Kidney epithelial cell (primary cell): ENCODE data around the gene WDR70. TPM values are rescaled to one million over a fixed set of nuclear protein-coding genes. Genes with fewer than 3 reads are reported as not detected.
"Not testable (repeated sequence)": the region's sequence is repeated elsewhere in the genome, so short reads cannot be mapped to it uniquely, and the experiment has no call there.

Source experiments
- DNase-seq: peaks from one replicate; pipeline ENCODE4 v3.0.0-alpha.2; 2010; ENCODE audit warnings: low read depth
- H3K27me3 ChIP-seq: 2 replicates; pipeline ENCODE4 v1.6.0; 2011; ENCODE audit warnings: low read length; ENCODE audit not compliant: control insufficient read depth, insufficient read depth
- H3K36me3 ChIP-seq: 2 replicates; pipeline ENCODE4 v1.5.1; 2011; ENCODE audit warnings: low read length; ENCODE audit not compliant: control insufficient read depth, insufficient read depth
- H3K4me3 ChIP-seq: 2 replicates; pipeline ENCODE4 v1.5.1; 2011; ENCODE audit warnings: low read depth, mild to moderate bottlenecking, control low read depth, low read length
- CTCF ChIP-seq: IDR thresholded peaks from 2 replicates; pipeline ENCODE4 v1.5.1; 2011; ENCODE audit warnings: mild to moderate bottlenecking, moderate library complexity, low read length, control low read depth, inconsistent platforms; ENCODE audit not compliant: insufficient read depth, poor library complexity, severe bottlenecking
- total RNA-seq: library from RNA; depleted of rRNA; stranded (reverse); fragments of >200 nt; gene quantifications from 2 replicates; pipeline ENCODE4 v1.2.3, GENCODE V29; 2015

WDR70 gene
- total RNA-seq, 1 donor from 2014 or later: 19.6 TPM

DNA sequence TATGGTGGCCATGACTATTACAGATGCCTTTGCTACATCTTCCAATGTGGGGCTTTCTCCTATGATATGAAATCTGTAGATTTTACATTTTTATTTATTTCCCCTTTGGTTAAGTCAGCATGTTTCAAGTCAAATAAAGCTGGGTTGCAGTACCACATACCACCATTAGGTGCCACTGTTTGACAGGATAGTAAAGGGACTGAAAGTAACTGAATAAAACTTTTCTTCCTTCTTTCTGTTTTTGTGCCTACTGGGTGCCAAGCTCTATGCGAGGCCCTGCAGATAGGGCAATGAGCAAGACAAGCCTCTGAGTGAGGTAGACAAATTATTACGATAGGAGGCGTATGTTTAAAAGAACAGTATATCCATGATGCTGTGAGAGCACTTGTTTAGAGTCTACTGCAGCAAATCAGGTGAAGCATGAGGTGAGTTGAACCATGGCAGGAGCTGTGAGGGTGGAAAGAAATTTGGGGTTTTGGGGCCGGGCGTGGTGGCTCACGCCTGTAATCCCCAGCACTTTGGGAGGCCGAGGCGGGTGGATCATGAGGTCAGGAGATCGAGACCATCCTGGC, 395.9 kb downstream of the WDR70 start:
- no peak overlapping the region for H3K4me3 ChIP-seq
- TF ChIP-seq CTCF: peak; percentile 51
- H3K36me3 ChIP-seq: no peaks in the 10 kb centered on the region
- no peaks in the 10 kb centered on the region for H3K27me3 ChIP-seq
- no peak for DNase-seq

DNA sequence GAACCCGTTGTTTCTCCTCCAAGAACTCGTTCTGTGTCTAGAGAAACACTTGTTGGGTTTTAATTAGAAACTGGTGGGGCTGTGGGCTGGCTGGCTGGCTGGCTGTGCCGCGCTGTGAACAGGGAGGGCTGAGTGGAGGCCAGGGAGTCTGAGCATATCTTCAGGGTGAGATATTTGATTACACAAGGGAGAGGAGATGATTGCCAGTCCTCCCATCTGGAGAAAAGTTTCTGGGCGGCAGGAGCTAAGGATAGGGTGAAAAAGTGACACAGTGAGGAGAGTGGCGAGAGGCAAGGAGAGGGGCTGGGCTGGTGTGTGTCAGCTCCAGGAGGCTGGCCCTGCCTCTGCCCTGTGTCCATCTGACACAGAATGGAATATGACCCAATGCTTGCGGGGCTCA, 397.7 kb downstream of the WDR70 start:
- Histone ChIP-seq H3K4me3 (no peak overlapping the region), H3K27me3 (no peaks in the 10 kb centered on the region), H3K36me3 (no peaks in the 10 kb centered on the region)
- DNase-seq: no peak
- TF ChIP-seq CTCF: no peak

DNA sequence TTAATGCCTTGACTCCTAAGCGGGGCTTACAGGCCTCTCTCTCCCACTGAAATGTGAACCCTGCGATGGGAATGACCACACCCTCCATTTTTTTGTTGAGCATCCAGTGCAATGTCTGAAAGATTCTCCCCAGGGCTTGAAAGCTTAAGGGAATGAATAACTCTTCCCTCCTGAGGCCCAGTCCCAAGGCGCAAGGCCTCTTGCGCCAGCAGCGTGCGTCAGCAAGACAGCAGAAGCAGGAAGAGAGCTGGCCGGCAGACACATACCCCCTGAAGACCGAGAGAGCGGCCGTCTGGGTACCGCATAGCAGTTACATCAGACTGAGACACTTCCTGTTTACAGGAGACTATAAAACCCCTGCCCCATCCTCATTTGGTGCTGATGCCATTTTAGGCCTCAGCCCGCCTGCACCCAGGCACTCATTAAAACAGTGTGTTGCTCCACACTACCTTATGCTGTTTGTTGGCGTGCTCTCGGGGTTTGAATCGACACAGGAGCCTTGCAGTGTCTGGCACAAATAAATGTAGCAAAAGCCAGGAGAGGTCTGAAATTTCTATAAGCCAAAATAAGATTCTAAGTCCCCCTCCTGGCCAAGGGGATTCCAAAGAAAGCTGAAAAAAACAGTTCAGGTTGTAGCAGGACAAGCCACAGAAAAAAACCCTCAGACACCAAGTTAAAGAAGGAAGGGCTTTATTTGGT, 398.5 kb downstream of the WDR70 start:
- Histone ChIP-seq H3K27me3 (no peaks in the 10 kb centered on the region), H3K36me3 (no peaks in the 10 kb centered on the region), H3K4me3 (no peak overlapping the region)
- DNase-seq: no peak
- TF ChIP-seq CTCF: no peak

DNA sequence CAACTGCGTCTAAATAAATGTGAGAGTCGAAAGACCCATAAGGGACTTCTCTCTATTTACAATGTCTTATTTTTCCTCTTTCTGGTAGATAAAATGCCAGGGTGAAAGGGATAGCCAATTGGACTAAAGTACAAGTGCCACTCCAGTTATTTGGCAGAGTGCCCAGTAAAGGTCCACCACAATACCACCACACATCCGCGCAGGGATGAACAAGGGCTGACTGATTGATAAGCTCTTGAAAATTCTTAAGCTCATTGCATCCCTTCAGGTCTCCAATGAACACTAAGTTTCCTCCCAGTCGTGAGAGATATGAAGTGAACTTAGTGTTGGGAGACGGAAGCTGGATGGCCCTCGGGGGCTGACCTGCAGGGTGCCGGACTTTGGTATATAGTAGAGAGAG, 402.3 kb downstream of the WDR70 start:
- DNase-seq, H3K27me3 ChIP-seq, H3K36me3 ChIP-seq, H3K4me3 ChIP-seq: not testable (repeated sequence)

DNA sequence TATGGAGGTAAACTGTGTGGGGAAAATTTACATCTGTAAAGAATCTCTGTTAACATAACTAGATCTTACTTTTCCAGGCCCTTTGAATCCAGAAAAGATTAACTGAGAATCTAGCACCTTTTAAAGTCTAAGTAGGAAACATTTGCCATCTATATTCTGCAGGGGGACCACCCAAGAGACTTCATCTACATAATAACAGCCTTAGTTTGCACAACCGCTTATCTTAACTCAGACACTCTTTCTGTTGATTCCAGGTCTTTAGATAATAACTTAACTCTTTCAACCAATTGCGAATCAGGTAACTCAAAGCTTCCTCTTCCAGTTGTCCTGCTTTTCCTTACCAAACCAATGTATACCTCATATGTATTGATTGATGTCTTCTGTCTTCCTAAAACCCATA, 407.3 kb downstream of the WDR70 start:
- no peak for TF ChIP-seq CTCF
- Histone ChIP-seq H3K4me3 (no peak overlapping the region), H3K36me3 (no peaks in the 10 kb centered on the region), H3K27me3 (no peaks in the 10 kb centered on the region)
- DNase-seq: no peak

- Histone ChIP-seq H3K4me3 (no peak overlapping the region), H3K27me3 (no peaks in the 10 kb centered on the region), H3K36me3 (no peaks in the 10 kb centered on the region)
- DNase-seq: no peak
- no peak for TF ChIP-seq CTCF
Measured at GRCh38 chr5:37786862-37787519, 407.9 kb downstream of the WDR70 start.
